ENCODE results near the gene NOA1.

The NOA1 gene
- 4.2 to 23.9 (median 16.7) reads per million in 18 experiments for total RNA-seq

- DNase-seq, result peak; percentile 100
These were observed at the start of gene NOA1 for GRCh38 chr4:56977321-56978012. Gene NOA1, minus strand, starts transcription at chr4:56977606. Its CDS starts 21 bp downstream, at chr4:56977585.

- no peak for DNase-seq
These were observed 45.7 kb upstream of the NOA1 start for GRCh38 chr4:57023104-57023503.

GRCh38 chr4:57020467-57021101 lies 43.2 kb upstream of the NOA1 start:
- no peak for DNase-seq

GRCh38 chr4:57018980-57019379 lies 41.6 kb upstream of the NOA1 start:
- no peak for DNase-seq

DNA sequence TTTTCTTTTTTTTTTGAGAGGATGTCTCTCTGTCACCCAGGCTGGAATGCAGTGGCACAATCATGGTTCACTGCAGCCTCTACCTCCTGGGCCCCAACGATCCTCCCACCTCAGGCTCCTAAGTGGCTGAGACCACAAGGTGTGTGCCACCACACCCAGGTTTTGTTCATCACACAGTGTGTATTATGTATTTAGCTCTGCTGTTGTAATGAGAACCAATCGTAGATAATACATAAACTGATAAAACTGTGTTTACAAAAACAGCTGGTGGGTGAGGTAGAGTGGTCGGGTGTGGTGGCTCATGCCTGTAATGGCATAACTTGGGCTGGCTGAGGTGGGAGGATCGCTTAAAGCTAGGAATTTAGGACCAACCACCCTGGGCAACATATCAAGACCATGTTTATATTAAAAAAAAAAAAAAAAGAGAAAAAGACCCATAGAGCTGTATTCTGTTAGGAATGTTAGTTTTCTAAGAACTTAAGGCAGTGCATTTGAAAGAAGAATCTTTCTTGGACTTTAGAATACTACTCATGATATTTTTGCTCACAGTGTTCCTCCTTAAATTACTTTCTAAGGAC lies 36.2 kb upstream of the NOA1 start:
- no peak for DNase-seq

- DNase-seq, result no peak
These were observed 22.3 kb upstream of the NOA1 start for GRCh38 chr4:56999751-57000150.

DNA sequence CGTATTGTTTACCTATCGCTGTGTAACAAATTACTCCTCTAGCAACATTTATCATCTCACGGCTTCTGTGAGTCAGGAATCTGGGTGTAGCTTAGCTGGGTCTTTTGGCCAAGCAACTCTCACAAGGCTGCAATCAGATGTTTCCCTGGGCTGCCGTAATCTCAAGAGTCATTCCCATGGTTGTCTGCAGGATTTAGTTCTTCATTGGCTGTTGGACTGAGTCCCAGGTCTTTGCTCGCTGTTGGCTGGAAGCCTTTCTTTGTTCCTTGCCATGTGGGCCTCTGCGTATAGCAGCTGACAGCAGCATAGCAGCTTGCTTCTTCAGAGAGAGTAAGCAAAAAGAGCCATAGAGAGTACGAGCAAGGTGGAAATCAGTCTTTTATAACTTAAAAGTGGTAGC lies 18.1 kb upstream of the NOA1 start:
- DNase-seq, result no peak

DNA sequence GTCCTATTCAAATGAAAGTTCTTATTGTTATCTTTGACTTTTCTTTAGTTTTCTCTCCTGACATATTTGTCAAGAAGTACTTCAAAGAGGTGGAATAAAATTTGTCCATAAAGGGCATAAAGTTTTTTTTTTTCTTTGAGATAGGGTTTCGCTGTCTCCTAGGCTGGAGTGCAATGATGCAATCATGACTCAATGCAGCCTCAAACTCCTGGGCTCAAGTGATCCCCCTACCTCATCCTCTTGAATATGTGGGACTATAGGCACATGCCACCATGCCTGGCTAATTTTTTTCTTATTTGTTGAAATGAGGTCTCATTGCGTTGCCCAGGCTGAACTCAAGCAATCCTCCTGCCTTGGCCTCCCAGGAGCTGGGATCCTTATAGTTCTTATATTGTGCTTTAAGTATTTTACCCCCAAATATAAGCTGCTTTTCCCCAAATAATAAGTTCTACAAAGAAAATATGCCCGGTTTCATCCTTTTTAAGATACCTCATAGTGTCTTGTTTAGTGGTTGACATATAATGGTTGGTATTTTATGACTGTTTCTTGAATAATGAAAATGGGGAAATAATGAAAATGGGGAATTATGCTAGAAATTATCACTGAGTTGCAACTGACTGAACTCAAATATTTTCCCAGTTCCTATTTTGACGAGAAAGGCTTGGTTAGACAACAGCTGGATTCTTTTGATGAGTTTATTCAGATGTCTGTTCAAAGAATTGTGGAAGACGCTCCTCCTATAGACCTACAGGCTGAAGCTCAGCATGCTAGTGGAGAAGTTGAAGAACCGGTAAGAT lies 12.9 kb upstream of the NOA1 start:
- peak; percentile 24 to 49 for DNase-seq

DNA sequence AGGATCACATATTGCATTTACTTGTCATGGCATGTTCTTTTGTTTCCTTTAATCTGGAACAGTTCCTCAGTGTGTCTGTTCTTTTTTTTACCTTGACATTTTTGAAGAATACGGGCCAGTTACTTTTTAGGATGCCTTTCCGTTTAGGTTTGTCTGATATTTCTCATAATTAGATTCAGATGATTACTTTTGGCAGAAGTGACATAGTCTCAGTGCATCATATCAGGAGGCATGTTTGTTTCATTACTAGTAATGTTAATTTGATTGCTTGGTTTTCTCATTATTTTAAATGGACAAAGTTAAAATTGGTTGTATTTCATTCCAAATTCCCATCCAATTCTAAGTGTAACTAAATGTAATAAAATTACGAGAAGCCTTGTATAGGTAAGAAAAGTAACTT lies 9.5 kb upstream of the NOA1 start:
- DNase-seq, result no peak

GRCh38 chr4:56986192-56986591 lies 8.8 kb upstream of the NOA1 start:
- DNase-seq, result no peak

DNA sequence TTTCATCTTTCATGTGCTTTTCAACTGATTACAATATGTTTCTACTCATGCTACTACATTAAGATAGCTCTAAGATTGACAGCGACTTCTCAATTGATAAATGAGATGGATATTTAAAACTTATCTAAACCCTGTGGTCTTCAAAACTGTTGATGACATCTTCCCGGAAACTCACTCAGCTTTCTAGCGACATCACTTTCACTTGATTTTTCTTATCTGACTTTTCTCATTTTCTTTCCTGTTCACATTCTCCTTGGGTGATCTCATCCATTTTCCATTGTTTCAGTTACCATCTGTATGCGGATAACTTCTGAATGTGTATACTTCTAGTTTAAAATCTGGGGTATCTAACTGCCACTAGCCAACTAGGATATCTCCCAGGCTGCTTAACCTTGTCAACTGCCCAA lies 4.4 kb upstream of the NOA1 start:
- no peak for DNase-seq

GRCh38 chr4:56979421-56980072 lies 2.1 kb upstream of the NOA1 start:
- DNase-seq, result peak in 1 of 2 donors; percentile 19

DNA sequence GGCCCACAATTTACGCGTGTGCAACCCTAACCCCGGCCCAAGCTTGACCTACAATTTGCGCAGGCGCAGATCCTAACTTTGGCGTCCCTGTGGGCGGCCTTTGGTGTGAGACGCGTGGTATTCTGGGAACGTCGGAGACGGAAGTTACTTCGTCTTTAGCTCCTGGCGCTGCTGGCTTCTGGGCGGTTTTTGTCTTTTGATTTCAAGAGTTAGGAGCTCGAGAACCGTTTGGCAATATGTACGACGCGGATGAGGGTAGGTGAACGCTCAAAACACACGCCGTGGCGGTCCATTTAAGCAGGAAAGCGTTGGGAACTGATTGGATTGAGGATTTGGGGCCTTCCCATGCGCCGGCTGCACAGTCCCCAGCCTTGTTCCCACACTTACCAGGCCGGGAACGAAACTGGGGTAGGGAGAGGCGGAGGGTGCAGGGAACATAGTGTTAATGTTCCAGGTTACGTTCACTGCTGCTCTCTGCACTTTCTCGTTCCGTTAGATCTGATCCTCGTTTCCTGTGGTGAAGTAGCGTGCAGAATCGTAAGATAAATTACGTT lies 1.4 kb upstream of the NOA1 start, which contains the start of gene POLR2B:
POLR2B (plus strand) TSS at position 147 of the 554 bp plus-strand sequence; CDS start at position 237, 90 bp downstream.
- DNase-seq, result peak; percentile 99

DNA sequence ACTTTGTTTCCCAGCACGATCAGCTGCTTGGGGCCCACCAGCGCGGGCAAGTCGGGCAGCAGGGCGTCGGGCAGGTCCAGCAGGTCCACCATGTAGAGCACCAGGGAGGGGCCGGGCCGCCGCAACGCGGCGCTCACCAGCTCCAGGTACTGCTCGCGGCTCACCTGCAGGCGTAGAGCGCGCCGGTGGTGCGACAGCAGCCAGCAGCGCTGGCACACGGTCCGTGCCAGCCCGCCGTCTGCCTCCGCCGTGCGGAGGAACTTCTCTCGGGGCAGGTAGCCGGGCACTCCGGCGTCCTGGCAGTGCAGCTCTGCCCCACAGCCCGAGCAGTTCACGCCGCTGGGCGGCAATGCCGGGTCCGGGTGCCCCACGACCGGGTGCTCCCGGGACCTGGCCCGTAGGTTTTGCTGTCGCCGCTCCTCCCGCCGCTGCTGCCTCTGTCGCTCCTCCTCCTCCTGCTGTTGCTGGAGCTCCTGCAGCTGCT lies 527 bp downstream of the NOA1 start:
- DNase-seq, result peak; percentile 19 to 39

- DNase-seq, result peak in 1 of 2 donors; percentile 7
These were observed 1.0 kb downstream of the NOA1 start for GRCh38 chr4:56976283-56976836.

DNA sequence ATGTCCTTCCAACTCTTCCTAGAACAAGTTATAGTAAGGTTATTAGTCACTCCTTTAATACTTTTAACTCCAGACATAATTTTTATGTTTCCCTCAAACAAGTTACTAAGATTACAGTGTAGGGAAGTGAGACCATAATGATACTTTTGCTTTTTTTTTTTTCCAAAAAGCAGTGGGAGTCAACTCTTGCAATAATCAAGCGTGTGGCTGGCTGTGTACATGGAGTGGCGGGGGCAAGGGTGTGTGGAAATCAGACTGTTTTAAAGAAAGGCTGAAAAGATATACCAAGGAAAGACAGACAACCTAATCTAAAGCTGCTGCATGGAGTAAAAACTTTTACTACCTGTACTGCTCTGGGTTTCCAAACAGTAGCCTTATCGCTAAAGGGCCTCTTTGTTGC lies 4.1 kb downstream of the NOA1 start:
- peak; percentile 76 to 79 for DNase-seq

- peak in 1 of 2 donors; percentile 13 for DNase-seq
These were observed 4.6 kb downstream of the NOA1 start for GRCh38 chr4:56972809-56973208.

DNA sequence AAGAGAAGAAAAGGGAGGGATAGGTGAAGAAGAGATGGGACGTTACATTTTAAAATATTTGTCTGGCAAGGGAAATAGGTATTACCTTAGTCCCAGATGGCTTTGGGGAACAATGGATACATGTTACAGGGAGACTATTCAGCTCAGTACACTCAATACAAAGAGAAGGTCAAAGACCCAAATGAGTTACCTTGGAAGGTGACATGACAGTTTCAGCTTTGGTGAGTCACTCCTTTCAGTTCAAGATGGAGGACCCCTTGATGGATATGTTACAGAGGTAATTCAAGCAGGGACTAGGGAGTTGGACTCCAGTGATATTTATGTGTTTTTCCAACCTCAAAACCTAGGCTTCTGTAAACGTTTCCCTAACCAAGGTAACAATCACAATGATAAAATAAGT lies 5.0 kb downstream of the NOA1 start:
- DNase-seq, result no peak

GRCh38 chr4:56971383-56971782 lies 6.0 kb downstream of the NOA1 start:
- no peak for DNase-seq

DNA sequence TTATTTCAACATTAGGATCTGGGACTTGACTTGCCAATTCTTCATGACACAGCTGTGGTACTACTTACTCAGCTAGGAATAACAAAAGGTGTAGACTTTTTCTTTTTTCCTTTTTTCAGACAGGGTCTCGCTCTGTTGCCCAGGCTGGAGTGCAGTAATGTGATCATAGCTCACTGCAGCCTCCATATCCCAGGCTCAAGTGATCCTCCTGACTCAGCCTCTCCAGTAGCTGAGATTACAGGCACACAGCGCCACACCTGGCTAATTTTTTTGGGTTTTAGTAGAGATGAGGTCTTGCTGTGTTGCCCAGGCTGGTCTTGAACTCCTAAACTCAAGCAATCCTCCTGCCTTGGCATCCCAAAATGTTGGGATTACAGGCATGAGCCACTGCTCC lies 16.3 kb downstream of the NOA1 start:
- no peak for DNase-seq

- DNase-seq, result no peak
These were observed 18.3 kb downstream of the NOA1 start for GRCh38 chr4:56959100-56959499.

DNA sequence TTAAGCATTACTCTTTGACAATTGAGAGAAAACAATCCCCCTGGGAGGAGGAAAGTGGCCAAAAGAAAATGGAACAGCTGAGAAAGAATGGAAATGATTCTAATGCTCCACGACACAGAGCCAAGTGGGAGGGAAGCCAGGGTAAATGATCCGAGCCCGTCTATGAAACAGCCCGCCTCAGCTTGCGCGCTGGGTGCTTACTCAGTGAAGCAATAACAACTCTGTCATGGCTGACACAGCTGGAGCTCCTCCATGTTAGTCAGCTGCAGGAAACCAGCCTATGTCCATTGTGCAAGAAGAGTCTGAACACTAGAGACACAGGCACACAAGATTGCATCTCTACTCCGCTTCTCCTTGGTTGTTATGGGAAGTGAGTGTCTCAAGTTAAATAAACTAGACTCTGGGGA lies 19.3 kb downstream of the NOA1 start:
- peak; percentile 95 to 96 for DNase-seq
